Measurements from ENCODE around the gene RHOV. TPM values are rescaled to one million over a fixed set of nuclear protein-coding genes. Genes with fewer than 3 reads are reported as not detected.

The RHOV gene
- total RNA-seq, 1 donor from 2014 or later: not detected

- no peak overlapping the region for H3K27ac ChIP-seq
- no peak for ATAC-seq
- TF ChIP-seq CTCF (IDR thresholded peaks at IDR 0.05): no peak
Measured at GRCh38 chr15:40838756-40839155, 35.3 kb downstream of the RHOV start.

GRCh38 chr15:40836020-40836419 is 38.0 kb downstream of the RHOV start:
- H3K4me1 ChIP-seq: no peaks in the 10 kb centered on the region
- no peak for TF ChIP-seq CTCF (IDR thresholded peaks at IDR 0.05)
- no peaks in the 10 kb centered on the region for H3K9me3 ChIP-seq
- H3K36me3 ChIP-seq: no peaks in the 10 kb centered on the region
- ATAC-seq (no peak), DNase-seq (no peak)
- H3K27me3 ChIP-seq: no peaks in the 10 kb centered on the region
- intact Hi-C loops (cut with DNase I): no loop called here
- no peak overlapping the region for H3K4me3 ChIP-seq
- no peak overlapping the region for H3K27ac ChIP-seq

More at GRCh38 chr15:40838756-40839155, 35.3 kb downstream of the RHOV start:
- Histone ChIP-seq H3K27me3 (no peaks in the 10 kb centered on the region), H3K4me1 (no peaks in the 10 kb centered on the region), H3K36me3 (no peaks in the 10 kb centered on the region), H3K9me3 (no peaks in the 10 kb centered on the region), H3K4me3 (no peak overlapping the region)
- intact Hi-C loops (cut with DNase I): no loop called here
- DNase-seq: no peak

GRCh38 chr15:40832903-40833302 is 41.1 kb downstream of the RHOV start:
- intact Hi-C loops (cut with DNase I): no loop called here
- Histone ChIP-seq H3K4me3 (no peak overlapping the region), H3K27me3 (no peaks in the 10 kb centered on the region), H3K27ac (no peak overlapping the region), H3K9me3 (no peaks in the 10 kb centered on the region), H3K4me1 (no peaks in the 10 kb centered on the region), H3K36me3 (no peaks in the 10 kb centered on the region)
- ATAC-seq (no peak), DNase-seq (no peak)
- TF ChIP-seq CTCF (IDR thresholded peaks at IDR 0.05): no peak

GRCh38 chr15:40831861-40832260 is 42.2 kb downstream of the RHOV start:
- H3K4me1 ChIP-seq: no peaks in the 10 kb centered on the region
- DNase-seq (no peak), ATAC-seq (no peak)
- H3K4me3 ChIP-seq: no peak overlapping the region
- intact Hi-C loops (cut with DNase I): no loop called here
- H3K36me3 ChIP-seq: no peaks in the 10 kb centered on the region
- no peaks in the 10 kb centered on the region for H3K27me3 ChIP-seq
- no peak overlapping the region for H3K27ac ChIP-seq
- TF ChIP-seq CTCF (IDR thresholded peaks at IDR 0.05): no peak
- H3K9me3 ChIP-seq: no peaks in the 10 kb centered on the region

- ATAC-seq (no peak), DNase-seq (no peak)
- intact Hi-C loops (cut with DNase I): no loop called here
- Histone ChIP-seq H3K4me3 (no peak overlapping the region), H3K4me1 (no peaks in the 10 kb centered on the region), H3K9me3 (no peaks in the 10 kb centered on the region), H3K36me3 (no peaks in the 10 kb centered on the region), H3K27me3 (no peaks in the 10 kb centered on the region), H3K27ac (no peak overlapping the region)
- TF ChIP-seq CTCF (IDR thresholded peaks at IDR 0.05): no peak
Measured at GRCh38 chr15:40830884-40831283, 43.1 kb downstream of the RHOV start.

GRCh38 chr15:40829115-40829514 is 44.9 kb downstream of the RHOV start:
- Histone ChIP-seq H3K9me3 (no peaks in the 10 kb centered on the region), H3K36me3 (no peaks in the 10 kb centered on the region), H3K4me3 (no peak overlapping the region), H3K4me1 (no peaks in the 10 kb centered on the region), H3K27ac (no peak overlapping the region), H3K27me3 (no peaks in the 10 kb centered on the region)
- DNase-seq (no peak), ATAC-seq (no peak)
- TF ChIP-seq CTCF (IDR thresholded peaks at IDR 0.05): no peak
- intact Hi-C loops (cut with DNase I): no loop called here

All from upper lobe of right lung (tissue), 1 donor.